Cardiac muscle cell (in vitro differentiated cells and primary cell): ENCODE data around the gene PBRM1. TPM values are rescaled to one million over a fixed set of nuclear protein-coding genes. Genes with fewer than 3 reads are reported as not detected.

ENCODE experiments used
- DNase-seq, 2 donors: peaks; one replicate each; pipeline versions ENCODE4 v3.0.0 to v3.0.0-alpha.2; 2010 to 2017; ENCODE audit warnings: low read depth in 1 of 2, low spot score in 1 of 2
- H3K27ac ChIP-seq: fragments of 200-600 bp; sonication (generic); 2 replicates; pipeline ENCODE4 v1.5.1; 2016
- H3K27me3 ChIP-seq: fragments of 200-600 bp; sonication (generic); 2 replicates; pipeline ENCODE4 v1.6.0; 2016; ENCODE audit warnings: control low read depth
- H3K36me3 ChIP-seq: fragments of 200-600 bp; sonication (generic); 2 replicates; pipeline ENCODE4 v1.5.1; 2016; ENCODE audit warnings: control low read depth
- H3K4me1 ChIP-seq: fragments of 200-600 bp; sonication (generic); 2 replicates; pipeline ENCODE4 v1.8.1; 2017; ENCODE audit warnings: low read depth, mild to moderate bottlenecking, mixed run types
- H3K4me3 ChIP-seq: fragments of 200-600 bp; sonication (generic); 2 replicates; pipeline ENCODE4 v1.5.1; 2016; ENCODE audit warnings: mild to moderate bottlenecking
- H3K9me3 ChIP-seq: fragments of 200-600 bp; sonication (generic); 2 replicates; pipeline ENCODE4 v1.5.1; 2017; ENCODE audit warnings: low read depth, mild to moderate bottlenecking, control low read depth
- polyA plus RNA-seq: library from polyadenylated mRNA; unstranded; fragments of >200 nt; fragmentation: Nextera tagmentation; extraction: Ambion mirVana; gene quantifications from 2 replicates; pipeline ENCODE4 v1.2.1, GENCODE V29; 2016
- total RNA-seq: library from RNA; depleted of rRNA; stranded (reverse); fragments of >200 nt; gene quantifications from 2 replicates; pipeline ENCODE4 v1.2.3, GENCODE V29; 2016
- TF ChIP-seq, protein P1 (sequence below): IDR thresholded peaks from 2 replicates; pipeline ENCODE4 v1.5.1; 2012; ENCODE audit warnings: low read depth, mild to moderate bottlenecking, low read length

Gene PBRM1
- total and polyA plus RNA-seq, 2 experiments from 2014 or later = 64.0 to 76.2 TPM

DNA sequence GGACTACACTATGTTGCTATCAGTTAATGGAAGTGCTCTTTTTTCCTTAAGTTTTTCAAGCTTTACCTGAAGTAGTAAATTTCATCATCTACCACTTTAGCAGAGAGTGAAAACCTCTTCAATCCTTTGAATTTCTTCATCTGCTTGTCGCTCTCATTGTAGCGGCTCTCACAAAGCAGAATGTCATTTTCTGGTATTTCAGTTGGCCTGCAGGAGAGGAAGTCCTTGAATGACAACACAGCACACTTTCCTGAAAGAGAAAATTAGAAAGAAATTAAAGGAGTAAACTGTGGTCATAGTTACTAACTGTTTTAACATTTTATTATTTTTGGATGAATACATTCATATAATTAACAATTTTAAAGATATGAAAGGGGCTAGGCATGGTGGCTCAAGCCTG lies 121.7 kb downstream of the PBRM1 start:
- H3K27ac ChIP-seq = no peak overlapping the region
- no peaks in the 10 kb centered on the region for H3K9me3 ChIP-seq
- no peak overlapping the region for H3K4me3 ChIP-seq
- H3K36me3 ChIP-seq = peaks cover 38% of the 10 kb centered on the region
- no peaks in the 10 kb centered on the region for H3K4me1 ChIP-seq
- TF ChIP-seq, protein P1, sequence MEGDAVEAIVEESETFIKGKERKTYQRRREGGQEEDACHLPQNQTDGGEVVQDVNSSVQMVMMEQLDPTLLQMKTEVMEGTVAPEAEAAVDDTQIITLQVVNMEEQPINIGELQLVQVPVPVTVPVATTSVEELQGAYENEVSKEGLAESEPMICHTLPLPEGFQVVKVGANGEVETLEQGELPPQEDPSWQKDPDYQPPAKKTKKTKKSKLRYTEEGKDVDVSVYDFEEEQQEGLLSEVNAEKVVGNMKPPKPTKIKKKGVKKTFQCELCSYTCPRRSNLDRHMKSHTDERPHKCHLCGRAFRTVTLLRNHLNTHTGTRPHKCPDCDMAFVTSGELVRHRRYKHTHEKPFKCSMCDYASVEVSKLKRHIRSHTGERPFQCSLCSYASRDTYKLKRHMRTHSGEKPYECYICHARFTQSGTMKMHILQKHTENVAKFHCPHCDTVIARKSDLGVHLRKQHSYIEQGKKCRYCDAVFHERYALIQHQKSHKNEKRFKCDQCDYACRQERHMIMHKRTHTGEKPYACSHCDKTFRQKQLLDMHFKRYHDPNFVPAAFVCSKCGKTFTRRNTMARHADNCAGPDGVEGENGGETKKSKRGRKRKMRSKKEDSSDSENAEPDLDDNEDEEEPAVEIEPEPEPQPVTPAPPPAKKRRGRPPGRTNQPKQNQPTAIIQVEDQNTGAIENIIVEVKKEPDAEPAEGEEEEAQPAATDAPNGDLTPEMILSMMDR = no peak
- H3K27me3 ChIP-seq = no peaks in the 10 kb centered on the region
- DNase-seq = no peak

DNA sequence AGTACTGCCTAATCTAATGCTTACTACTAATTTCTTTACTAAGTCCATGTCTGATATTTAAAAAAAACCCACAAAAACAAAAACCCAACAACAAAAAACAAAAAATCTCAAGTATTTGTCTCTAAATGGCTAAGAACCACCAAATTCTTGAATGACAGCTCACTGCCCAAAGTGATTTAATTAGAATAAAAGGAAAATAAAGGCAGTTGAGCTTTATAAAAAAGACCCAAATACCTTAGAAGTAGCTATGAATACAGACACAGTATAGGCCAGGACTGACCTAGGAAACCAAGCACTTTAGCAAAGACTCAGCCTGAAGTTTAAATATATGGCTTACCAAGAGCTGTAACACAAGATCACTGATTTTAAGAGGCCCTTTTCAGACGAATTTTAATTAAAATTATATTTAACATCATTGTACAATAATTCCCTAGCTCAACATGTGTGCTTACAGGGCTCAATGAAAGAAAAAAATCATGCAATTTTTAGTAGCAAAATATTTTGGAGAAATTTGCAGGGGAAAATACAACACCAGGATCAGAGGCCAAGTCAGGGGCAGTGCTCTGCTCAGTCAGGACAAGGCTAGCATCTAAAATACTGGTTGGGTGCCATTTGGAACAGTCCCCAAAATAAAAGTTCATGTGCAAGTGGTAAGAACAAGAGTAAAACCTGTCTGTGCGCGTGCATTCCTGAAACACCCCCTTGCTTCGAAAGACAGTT lies 124.5 kb downstream of the PBRM1 start:
- no peaks in the 10 kb centered on the region for H3K4me1 ChIP-seq
- no peak overlapping the region for H3K27ac ChIP-seq
- peaks cover 51% of the 10 kb centered on the region for H3K36me3 ChIP-seq
- TF ChIP-seq, protein P1 = no peak
- no peaks in the 10 kb centered on the region for H3K9me3 ChIP-seq
- H3K27me3 ChIP-seq = no peaks in the 10 kb centered on the region
- no peak for DNase-seq
- no peak overlapping the region for H3K4me3 ChIP-seq

DNA sequence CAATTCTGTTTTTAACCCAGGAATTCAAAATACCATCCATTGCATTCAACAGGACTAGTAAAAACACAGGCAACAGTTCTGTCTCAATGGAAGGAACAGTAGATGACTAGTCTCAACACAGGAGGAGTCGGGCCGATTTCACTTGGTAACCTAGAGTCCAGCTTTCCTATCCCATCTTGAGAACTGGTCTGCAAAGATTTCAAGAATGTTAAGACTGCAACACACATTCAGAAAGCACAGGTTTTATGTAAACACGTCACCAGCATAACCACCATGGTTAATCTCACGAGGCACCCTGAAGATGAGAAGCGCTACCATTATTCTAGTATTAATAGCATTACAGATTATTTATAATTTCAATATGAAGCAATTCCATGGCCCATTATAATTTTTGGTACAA lies 127.3 kb downstream of the PBRM1 start:
- Histone ChIP-seq H3K4me3 (no peak overlapping the region), H3K4me1 (peaks cover 3% of the 10 kb centered on the region), H3K27me3 (no peaks in the 10 kb centered on the region), H3K27ac (peak overlapping the region; percentile 12), H3K9me3 (no peaks in the 10 kb centered on the region), H3K36me3 (peaks cover 50% of the 10 kb centered on the region)
- TF ChIP-seq, protein P1 = no peak
- DNase-seq = no peak

DNA sequence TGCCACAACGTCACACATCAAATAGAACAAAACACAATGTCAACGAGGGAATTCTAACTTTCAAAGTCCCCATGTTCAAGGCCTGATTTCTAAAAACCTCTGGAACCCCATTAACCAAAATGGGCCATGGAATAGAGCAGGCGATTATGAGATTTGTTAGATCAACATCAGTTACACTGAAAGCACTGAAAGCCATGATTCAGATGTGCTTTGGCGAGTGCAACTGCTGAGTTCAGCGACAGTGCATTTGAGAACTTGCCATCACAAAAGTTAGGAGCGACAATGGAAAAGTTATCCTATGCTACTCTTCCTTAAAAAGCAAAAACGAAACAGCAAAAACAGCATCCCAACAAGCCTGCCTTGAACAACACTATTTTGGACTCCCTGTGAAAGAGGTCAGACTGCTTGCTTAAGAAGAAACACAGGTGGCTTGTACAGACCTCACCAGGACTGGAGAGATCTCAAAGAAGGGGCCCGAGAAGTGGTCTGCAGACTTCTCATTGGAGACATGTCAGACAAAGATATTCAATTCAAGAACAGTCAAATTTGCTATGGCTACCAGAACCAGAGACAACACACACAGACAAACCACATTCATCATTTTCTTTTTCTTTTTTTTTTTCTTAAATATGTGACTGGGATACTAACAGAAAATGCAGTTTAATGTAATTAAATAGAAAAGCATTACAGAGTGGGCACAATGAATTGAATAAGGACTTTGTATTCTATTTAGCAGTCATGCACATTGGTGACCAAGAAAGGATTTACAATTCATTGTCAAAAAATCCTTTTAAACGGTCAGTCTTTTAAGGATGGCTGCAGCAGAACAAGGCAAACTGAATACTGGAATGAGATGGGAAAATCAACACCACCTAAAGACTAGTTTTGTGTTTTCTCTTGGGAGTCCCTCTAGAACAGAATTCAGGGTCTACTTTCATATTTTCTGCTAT lies 128.4 kb downstream of the PBRM1 start:
- Histone ChIP-seq H3K27ac (no peak overlapping the region), H3K9me3 (no peaks in the 10 kb centered on the region), H3K4me1 (peaks cover 3% of the 10 kb centered on the region), H3K27me3 (no peaks in the 10 kb centered on the region), H3K4me3 (no peak overlapping the region), H3K36me3 (peaks cover 40% of the 10 kb centered on the region)
- TF ChIP-seq, protein P1 = no peak
- DNase-seq = no peak

DNA sequence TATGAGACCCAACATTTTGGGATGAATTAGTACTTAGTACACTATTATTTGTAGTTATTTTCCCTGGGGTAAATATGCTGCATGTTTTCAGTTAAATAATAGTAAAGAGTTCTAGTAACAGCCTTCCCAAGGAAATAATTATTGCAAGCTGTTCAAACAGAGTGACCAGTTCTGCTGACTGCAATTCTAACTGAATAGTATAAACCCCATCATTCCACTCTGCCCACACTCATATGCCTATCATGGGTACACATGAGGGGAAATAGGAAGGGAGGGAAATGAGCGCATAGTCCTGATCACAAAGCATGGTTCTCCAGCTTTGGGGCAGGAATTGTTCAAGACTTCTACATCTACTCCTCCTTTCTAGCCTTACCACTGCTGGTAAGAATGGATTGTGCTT lies 130.7 kb downstream of the PBRM1 start:
- no peaks in the 10 kb centered on the region for H3K9me3 ChIP-seq
- peaks cover 33% of the 10 kb centered on the region for H3K36me3 ChIP-seq
- peaks cover 3% of the 10 kb centered on the region for H3K4me1 ChIP-seq
- TF ChIP-seq, protein P1 = no peak
- H3K27me3 ChIP-seq = no peaks in the 10 kb centered on the region
- H3K27ac ChIP-seq = no peak overlapping the region
- DNase-seq = no peak
- H3K4me3 ChIP-seq = no peak overlapping the region
